Adrenal gland (tissue), 12 donors: Measurements from ENCODE around the gene PPT2. TPM values are rescaled to one million over a fixed set of nuclear protein-coding genes. Genes with fewer than 3 reads are reported as not detected.
A peak's percentile ranks its signal among the peaks of the same experiment; 100 is the strongest.

Experiments used
- DNase-seq, 7 donors: peaks; one replicate each; pipeline ENCODE4 v3.0.0-alpha.2; 2019 to 2020
- H3K27ac ChIP-seq, 5 donors: fragments of 200-600 bp; sonication (generic) in 4 of 5; 1 replicate in 3 of 5; 2 replicates in 2 of 5; pipeline versions ENCODE4 v1.5.1 to v1.8.0; 2016 to 2020; ENCODE audit warnings: mild to moderate bottlenecking in 1 of 5
- H3K27me3 ChIP-seq: fragments of 200-600 bp; 2 replicates; pipeline ENCODE4 v1.8.0; 2021
- H3K36me3 ChIP-seq, 2 donors: fragments of 200-600 bp; replicated peaks in 1 of 2; 1 replicate in 1 of 2; 2 replicates in 1 of 2; pipeline versions ENCODE4 v1.5.1 to v1.8.0; 2018 to 2022
- H3K4me1 ChIP-seq, 2 donors: fragments of 200-600 bp; replicated peaks in 1 of 2; 1 replicate in 1 of 2; 2 replicates in 1 of 2; pipeline versions ENCODE4 v1.5.1 to v1.8.0; 2018 to 2021
- H3K4me3 ChIP-seq, 4 donors: fragments of 200-600 bp; sonication (generic) in 3 of 4; one replicate each; pipeline ENCODE4 v1.5.1; 2016 to 2018
- H3K9me3 ChIP-seq, 3 donors: fragments of 200-600 bp; sonication (generic) in 1 of 3; replicated peaks in 1 of 3; 1 replicate in 2 of 3; 2 replicates in 1 of 3; pipeline versions ENCODE4 v1.5.1 to v1.8.0; 2016 to 2021
- POLR2A ChIP-seq, 2 donors: fragments of 450-650 bp; IDR thresholded peaks; one replicate each; pipeline ENCODE4 v1.6.1; 2017; ENCODE audit warnings: antibody characterized with exemption in 2 of 2, mild to moderate bottlenecking in 2 of 2, moderate library complexity in 1 of 2
- WGBS, 4 donors: extraction: QIAGEN DNeasy Blood & Tissue Kit in 2 of 4; methylation state at CpG; one replicate each; pipeline versions ENCODE4 v1.1.5 to v1.1.7; 2013 to 2017; 5-methylcytosine and 5-hydroxymethylcytosine counted together
- intact Hi-C, 2 donors: fragments of 100-400 bp; cut with DNase I; formaldehyde crosslinking; loops; one replicate each; pipeline versions ENCODE4 v1.14.1 to v1.15.0; 2022 to 2023
- polyA plus RNA-seq, 3 donors: library from polyadenylated mRNA; stranded (reverse); fragments of 200-250 nt in 2 of 3; fragments of 350-450 nt in 1 of 3; fragmentation: Illumina TruSeq in 1 of 3; extraction: RNeasy Lipid Tissue Mini Kit (QIAGEN cat#74804) in 1 of 3; gene quantifications; one replicate each; pipeline ENCODE4 v1.2.3, GENCODE V29; 2013 to 2014
- total RNA-seq, 9 donors: library from RNA; depleted of rRNA in 4 of 9; stranded (reverse); fragments of >200 nt in 4 of 9; fragments of 120-200 nt in 1 of 9; fragmentation: NEBNext Ultra II Directional in 1 of 9; extraction: Animal tissue kit (Norgen Biotek cat#: 25700) in 1 of 9; gene quantifications; one replicate each; pipeline versions ENCODE4 v1.1.0 to v1.2.4, GENCODE V29; 2013 to 2023
- TF ChIP-seq, protein P1 (sequence below), 6 experiments: fragments of 450-650 bp in 4 of 6; fragments of 200-600 bp in 2 of 6; sonication (generic) in 1 of 6; IDR thresholded peaks; 1 replicate in 5 of 6; 2 replicates in 1 of 6; pipeline versions ENCODE4 v1.5.1 to v1.8.0; 2016 to 2021; ENCODE audit warnings: antibody characterized with exemption in 6 of 6, mild to moderate bottlenecking in 2 of 6, moderate library complexity in 1 of 6
- donor health status: healthy with polysubstance abuse.
- donor health status: Bipolar disorder and iron deficiency.
- donor health status: DM: yes; HTN: yes; CAD: no.
- donor health status: DM: no; HTN: no; CAD: no.
- donor health status: DM: no; HTN: no; CAD: no.
- donor health status: DM: yes; HTN: yes; CAD: no.

Gene PPT2
- total and polyA plus RNA-seq, 12 donors: 10.4 to 33.6 (median 23.1) TPM

DNA sequence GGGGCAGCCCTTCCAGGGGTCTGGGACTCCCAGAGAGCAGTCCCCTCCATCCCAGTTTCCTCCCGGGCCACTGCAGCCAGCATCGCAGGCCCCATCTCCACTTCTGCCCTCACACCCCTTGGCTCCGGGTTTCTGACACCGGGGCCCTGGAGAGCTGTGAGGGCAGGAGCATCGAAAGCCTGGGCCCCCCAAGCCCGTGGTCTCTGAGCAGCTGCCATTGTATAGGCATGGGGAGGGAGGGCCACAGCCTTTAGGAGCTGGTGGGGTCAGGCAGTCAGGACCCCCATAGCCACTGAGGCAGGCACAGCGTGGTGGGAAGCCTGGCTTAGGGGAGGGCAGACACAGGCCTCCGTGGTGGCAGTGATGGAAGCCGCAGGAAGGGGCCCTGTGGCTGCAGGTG, 48.2 kb downstream of the PPT2 start:
- no peak for DNase-seq
- no peaks in the 10 kb centered on the region for H3K27me3 ChIP-seq
- H3K4me3 ChIP-seq: no peak overlapping the region
- 78 to 85% (median 82%) methylated on average over 5 to 9 of the region's 9 CpGs for WGBS, 4 donors
- no peak overlapping the region for H3K27ac ChIP-seq
- intact Hi-C loops: loop anchor here in 1 of 2 donors (10.0 kb wide), 1 partner anchor 1027 kb away; the partner anchor contains the start of gene POU5F1
- peaks cover 0 to 4% of the 10 kb centered on the region in 2 donors for H3K4me1 ChIP-seq
- H3K36me3 ChIP-seq: no peaks in the 10 kb centered on the region
- no peaks in the 10 kb centered on the region for H3K9me3 ChIP-seq
- TF ChIP-seq POLR2A (IDR thresholded peaks at IDR 0.05): no peak
- TF ChIP-seq, protein P1, sequence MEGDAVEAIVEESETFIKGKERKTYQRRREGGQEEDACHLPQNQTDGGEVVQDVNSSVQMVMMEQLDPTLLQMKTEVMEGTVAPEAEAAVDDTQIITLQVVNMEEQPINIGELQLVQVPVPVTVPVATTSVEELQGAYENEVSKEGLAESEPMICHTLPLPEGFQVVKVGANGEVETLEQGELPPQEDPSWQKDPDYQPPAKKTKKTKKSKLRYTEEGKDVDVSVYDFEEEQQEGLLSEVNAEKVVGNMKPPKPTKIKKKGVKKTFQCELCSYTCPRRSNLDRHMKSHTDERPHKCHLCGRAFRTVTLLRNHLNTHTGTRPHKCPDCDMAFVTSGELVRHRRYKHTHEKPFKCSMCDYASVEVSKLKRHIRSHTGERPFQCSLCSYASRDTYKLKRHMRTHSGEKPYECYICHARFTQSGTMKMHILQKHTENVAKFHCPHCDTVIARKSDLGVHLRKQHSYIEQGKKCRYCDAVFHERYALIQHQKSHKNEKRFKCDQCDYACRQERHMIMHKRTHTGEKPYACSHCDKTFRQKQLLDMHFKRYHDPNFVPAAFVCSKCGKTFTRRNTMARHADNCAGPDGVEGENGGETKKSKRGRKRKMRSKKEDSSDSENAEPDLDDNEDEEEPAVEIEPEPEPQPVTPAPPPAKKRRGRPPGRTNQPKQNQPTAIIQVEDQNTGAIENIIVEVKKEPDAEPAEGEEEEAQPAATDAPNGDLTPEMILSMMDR (IDR thresholded peaks at IDR 0.05): no peak

DNA sequence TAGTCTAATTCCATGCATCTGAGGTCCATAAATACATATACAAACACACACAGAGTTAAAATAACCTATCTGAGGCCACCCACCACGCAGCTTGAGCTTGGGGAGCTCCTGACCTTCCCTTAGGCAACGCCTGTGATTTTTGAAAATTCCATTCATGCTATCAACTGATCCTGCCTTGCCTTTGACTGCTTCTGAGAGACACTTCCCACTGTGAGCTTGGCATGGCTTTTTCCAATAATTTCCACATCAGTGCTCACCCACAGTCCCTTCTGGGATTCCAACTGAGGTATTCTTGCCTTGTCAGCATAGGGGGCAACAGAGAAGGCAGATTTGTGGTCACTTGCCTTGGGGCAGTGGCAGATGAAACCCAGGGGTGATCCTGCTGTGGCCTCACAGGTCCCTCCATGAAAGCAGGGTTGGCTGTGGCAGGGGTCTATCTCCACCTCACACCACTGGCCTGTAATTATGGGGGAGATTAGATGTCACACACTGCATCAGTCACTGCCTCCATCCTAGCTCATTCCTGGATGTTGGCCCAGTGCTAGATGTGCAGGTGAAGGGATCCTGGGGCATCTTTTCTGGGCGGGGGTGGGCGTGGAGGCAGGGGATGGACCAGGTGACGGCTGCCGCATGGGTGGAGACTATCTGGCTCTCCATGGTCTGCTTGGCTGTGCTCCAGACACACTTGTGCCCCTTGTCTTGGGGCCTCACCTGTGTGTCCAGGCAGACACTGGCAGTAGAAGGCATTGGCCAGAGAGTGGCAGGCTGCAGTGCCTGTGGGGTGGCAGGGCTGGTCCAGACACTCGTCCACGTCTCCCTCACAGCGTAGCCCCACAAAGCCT, 49.7 kb downstream of the PPT2 start:
- H3K4me1 ChIP-seq: no peaks in the 10 kb centered on the region
- no peaks in the 10 kb centered on the region for H3K9me3 ChIP-seq
- TF ChIP-seq POLR2A (IDR thresholded peaks at IDR 0.05): no peak
- TF ChIP-seq, protein P1 (IDR thresholded peaks at IDR 0.05): no peak
- H3K27me3 ChIP-seq: no peaks in the 10 kb centered on the region
- WGBS, 4 donors: 54 to 75% (median 71%) methylated on average over 7 to 9 of the region's 9 CpGs
- H3K27ac ChIP-seq: peak overlapping the region in 1 of 5 donors; percentile 22
- no peaks in the 10 kb centered on the region for H3K36me3 ChIP-seq
- no peak for DNase-seq
- intact Hi-C loops: loop anchor here in 1 of 2 donors (10.0 kb wide), 1 partner anchor 1029 kb away; the partner anchor contains the start of gene POU5F1
- H3K4me3 ChIP-seq: no peak overlapping the region

DNA sequence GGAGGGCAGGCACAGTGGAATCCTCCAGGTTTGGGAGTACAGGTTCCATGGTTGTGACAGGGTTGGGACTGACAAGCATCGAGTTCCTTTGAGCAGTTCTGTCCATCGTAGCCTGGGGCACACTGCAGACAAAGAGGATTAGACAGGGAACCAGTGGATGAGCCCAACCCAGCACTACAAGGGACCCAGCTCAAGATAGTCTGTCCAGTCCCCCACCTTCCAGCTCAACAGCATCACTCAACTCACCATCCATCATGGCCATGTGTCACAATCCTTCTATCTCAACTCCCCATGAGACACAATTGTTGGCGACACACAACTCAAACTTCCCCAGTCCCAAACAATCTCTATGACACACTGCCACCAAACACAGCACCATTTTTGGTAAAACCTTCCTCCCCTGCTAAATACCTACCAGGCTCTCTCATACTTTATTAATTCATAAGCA, 50.4 kb downstream of the PPT2 start:
- 70 to 89% (median 88%) methylated on average over 1 to 3 of the region's 3 CpGs for WGBS, 4 donors
- H3K4me1 ChIP-seq: no peaks in the 10 kb centered on the region

DNA sequence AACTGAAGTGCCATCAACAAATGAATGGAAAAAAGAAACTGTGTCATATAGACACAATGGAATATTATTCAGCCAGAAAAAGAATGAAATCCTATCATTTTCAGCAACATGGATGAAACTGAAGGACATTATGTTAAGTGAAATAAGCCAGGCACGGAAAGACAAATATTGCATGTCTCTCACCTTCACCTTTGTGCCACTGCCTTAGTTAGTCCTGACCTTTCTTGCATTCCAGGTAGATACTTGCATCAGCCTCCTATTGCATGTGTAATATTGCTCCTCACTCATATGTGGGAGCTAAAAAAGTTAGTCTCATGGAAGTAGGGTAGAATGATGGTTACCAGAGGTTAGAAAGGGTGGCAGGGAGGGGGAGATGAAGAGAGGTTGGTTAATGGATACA, 55.1 kb downstream of the PPT2 start:
- WGBS, 4 donors: 59 to 70% (median 64%) methylated on average over 1 of the region's 1 CpG
- no peak for DNase-seq
- Histone ChIP-seq H3K27ac (no peak overlapping the region), H3K27me3 (no peaks in the 10 kb centered on the region), H3K4me3 (no peak overlapping the region), H3K9me3 (no peaks in the 10 kb centered on the region), H3K4me1 (no peaks in the 10 kb centered on the region), H3K36me3 (no peaks in the 10 kb centered on the region)
- intact Hi-C loops: loop anchor here in 1 of 2 donors (10.0 kb wide), 1 partner anchor 1034 kb away; the partner anchor contains the start of gene POU5F1
- TF ChIP-seq POLR2A (IDR thresholded peaks at IDR 0.05): no peak
- TF ChIP-seq, protein P1 (IDR thresholded peaks at IDR 0.05): no peak

More for the DNA sequence above, 50.4 kb downstream of the PPT2 start:
- H3K4me3 ChIP-seq: no peak overlapping the region
- no peaks in the 10 kb centered on the region for H3K9me3 ChIP-seq
- no peak overlapping the region for H3K27ac ChIP-seq
- H3K36me3 ChIP-seq: no peaks in the 10 kb centered on the region
- H3K27me3 ChIP-seq: no peaks in the 10 kb centered on the region
- intact Hi-C loops: loop anchor here in 1 of 2 donors (10.0 kb wide), 1 partner anchor 1029 kb away; the partner anchor contains the start of gene POU5F1
- TF ChIP-seq, protein P1 (IDR thresholded peaks at IDR 0.05): no peak
- no peak for TF ChIP-seq POLR2A (IDR thresholded peaks at IDR 0.05)
- DNase-seq: no peak
